Posterior vena cava (tissue), 2 donors: ENCODE data around the gene TBC1D13. TPM values are rescaled to one million over a fixed set of nuclear protein-coding genes. Genes with fewer than 3 reads are reported as not detected.
A peak's percentile ranks its signal among the peaks of the same experiment; 100 is the strongest.
"Not testable (repeated sequence)": the region's sequence is repeated elsewhere in the genome, so short reads cannot be mapped to it uniquely, and the experiment has no call there.

Source experiments
- DNase-seq: peaks from one replicate; pipeline ENCODE4 v3.0.0-alpha.2; 2020; ENCODE audit warnings: low spot score
- intact Hi-C, 2 donors: fragments of 100-400 bp; cut with DNase I; formaldehyde crosslinking; loops; one replicate each; pipeline versions ENCODE4 v1.14.1 to v1.14.2; 2022 to 2023
- long read RNA-seq, 2 donors: library from polyadenylated mRNA; unstranded; transcript quantifications; one replicate each; pipeline ENCODE4 v2.0.0, GENCODE V29; 2020 to 2021
- total RNA-seq, 2 donors: library from RNA; stranded (reverse); fragmentation: NEBNext Ultra II Directional; extraction: Animal tissue kit (Norgen Biotek cat#: 25700); gene quantifications; one replicate each; pipeline ENCODE4 v1.2.1, GENCODE V29; 2021
- donor health status: DM: yes; HTN: yes; CAD: no.
- donor health status: DM: yes; HTN: yes; CAD: no.

Gene TBC1D13, protein sequence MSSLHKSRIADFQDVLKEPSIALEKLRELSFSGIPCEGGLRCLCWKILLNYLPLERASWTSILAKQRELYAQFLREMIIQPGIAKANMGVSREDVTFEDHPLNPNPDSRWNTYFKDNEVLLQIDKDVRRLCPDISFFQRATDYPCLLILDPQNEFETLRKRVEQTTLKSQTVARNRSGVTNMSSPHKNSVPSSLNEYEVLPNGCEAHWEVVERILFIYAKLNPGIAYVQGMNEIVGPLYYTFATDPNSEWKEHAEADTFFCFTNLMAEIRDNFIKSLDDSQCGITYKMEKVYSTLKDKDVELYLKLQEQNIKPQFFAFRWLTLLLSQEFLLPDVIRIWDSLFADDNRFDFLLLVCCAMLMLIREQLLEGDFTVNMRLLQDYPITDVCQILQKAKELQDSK
- 10 to 100 TPM; 19.2 to 21.3 TPM for total RNA-seq
- long read RNA-seq, donor 1, partial matches to known transcripts: 8 of 14 reads
- long read RNA-seq, donor 1, other reads (novel, unspliced or antisense): 2 of 14 reads
- long read RNA-seq, donor 2, partial matches to known transcripts: 0 of 16 reads
- long read RNA-seq, donor 2, other reads (novel, unspliced or antisense): 12 of 16 reads

DNA sequence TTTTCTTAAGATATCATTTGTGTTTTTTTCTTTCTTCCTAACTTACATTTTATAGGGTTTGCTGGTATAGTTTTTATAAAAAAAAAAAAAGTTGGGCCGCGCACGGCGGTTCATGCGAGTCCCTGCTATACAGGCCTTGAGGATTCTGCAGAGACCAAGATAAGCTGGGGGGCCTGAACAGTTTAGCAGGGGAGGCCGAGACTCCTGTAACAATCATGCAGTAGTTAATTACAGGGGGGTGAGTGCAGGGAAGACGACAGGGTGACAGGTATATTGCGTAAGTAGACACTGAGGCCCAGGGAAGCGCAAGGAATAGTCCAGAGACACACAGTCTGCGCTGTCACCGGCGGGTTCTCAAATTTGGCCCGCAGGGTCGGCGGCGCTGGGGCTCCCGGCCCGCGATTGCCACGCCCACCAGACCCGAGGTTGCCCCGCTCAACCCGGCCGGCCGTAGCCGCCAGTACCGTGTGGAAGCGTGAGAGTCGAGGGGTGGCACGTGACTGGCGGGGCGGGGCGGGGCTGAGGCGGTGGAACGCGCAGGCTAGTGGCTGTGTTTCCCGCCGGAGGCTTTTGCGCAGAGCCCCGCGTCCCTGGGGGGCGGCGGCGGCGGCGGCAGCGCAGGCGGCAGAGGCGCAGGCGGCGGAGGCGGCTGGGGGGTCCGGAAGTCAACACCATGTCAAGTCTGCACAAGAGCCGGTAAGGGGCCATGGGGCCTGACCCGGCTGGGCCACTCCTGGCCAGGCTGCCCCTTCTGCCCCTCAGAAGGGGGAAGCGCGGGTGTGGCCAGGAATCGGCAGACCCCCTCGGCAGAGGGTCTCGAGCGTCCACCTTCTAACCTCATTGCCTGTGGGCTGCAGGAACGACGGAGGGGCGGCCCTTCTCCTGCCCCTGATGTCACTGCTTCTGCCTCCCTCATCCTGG is at the start of gene TBC1D13:
Gene TBC1D13 (plus strand): TSS at position 573 of the 921 bp plus-strand sequence. CDS start 101 bp downstream, at position 674.
- peak; percentile 95 for DNase-seq
- intact Hi-C loops: no loop called here

DNA sequence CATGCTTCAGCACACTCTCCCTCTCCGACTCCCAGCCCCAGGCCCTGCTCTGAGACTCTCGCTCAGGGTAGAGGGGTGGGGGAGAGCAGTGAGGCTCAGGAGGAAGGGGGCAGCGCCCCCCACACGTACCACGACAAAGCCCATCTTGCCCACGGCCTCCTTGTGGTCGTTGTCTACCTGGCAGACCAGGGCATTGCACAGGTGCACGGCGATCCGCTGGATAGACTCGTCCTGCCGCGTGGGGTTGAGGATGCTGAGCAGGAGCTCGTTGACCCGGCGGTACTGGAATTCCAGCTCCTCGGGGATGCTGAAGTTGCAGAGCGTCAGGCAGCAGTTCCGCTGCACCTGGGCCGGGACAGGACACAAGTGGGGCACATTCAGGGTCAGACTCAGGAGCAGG is 44.7 kb upstream of the TBC1D13 start:
- DNase-seq: no peak

DNA sequence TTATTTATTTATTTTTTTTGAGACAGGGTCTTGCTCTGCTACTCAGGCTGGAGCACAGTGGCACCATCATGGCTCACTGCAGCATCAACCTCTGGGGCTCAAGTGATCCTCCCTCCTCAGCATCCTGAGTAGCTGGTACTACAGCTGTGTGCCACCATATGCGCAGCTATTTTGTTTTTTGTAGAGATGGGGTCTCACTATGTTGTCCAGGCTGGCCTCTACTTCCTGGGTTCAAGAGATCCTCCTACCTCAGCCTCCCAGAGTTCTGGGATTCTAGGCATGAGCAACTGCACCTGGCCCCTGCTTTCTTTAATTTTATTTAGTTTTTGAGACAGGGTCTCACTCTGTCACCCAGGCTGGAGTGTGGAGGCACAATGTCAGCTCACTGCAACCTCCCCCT is 43.6 kb upstream of the TBC1D13 start:
- intact Hi-C loops: no loop called here
- no peak for DNase-seq

More for the DNA sequence above, 44.7 kb upstream of the TBC1D13 start:
- intact Hi-C loops: no loop called here

DNA sequence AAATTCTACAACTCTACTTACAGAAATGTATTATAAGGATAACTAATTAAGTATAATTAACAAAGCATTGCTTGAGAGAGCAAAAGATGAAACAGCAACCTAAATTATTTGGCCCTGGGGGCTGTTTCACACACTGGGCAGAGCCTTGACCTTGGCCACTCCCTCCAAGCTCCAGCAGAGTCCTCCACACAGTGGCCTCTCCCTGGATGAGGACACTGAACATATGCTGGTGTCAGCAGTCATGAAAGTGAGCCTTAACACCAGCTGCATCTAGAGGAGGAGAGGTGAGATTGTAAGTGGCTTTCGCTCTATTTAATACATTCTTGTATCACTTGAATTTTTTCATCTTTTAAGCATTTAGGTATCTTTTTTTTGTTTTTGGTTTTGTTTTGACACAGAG is 39.8 kb upstream of the TBC1D13 start:
- intact Hi-C loops: no loop called here
- DNase-seq: no peak

DNA sequence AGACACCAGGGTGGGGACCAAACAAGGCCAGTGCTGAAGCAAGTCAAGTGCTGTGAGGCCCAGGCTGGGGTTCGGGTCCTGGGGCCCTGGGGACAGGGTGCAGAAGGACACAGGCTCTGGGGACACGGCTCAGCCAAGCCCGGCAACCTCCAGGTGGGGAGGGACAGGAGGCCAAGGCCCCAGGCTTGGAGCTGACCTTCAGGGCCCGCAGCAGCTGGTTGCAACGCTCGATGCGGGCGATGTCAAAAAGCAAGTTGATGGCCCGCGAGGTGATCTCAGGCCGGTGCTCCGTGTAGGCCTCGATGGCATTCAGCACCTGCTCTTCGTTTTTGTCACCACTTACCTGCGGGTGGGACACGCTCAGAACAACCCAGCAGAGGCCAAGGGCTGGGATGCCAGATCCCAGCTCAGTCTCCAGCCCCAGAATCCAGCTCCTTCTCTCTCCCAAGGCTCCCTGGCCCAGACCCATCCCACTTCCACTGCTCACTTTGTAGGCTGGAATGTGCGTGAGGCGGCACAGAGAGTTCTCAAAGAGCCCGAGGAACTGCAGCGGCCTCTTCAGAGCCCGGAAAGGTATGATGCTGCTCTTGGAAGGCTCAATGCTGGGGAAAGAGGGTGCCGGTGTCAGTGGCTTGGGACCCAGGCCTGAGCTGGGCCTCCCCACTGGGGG is 36.0 kb upstream of the TBC1D13 start:
- intact Hi-C loops: no loop called here

DNA sequence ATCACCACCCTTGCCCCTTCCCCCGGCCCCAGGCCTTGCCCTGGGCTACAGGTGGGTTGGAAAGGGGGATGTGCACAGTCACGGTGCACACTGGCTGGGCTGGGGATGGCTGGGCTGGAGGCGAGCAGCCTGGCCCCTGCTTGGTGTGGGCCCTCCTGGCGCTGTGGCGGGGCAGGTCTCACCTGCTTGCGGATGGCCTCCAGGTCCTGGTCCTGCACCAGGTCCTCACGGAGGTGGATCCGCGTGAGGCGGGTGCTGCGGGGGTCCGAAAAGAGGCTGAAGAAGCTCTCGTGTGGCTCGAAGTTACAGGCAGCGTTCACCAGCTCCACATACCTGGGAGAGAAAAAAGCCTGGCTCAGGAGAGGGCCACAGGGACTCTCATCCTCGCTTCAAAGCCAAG is 33.4 kb upstream of the TBC1D13 start:
- intact Hi-C loops: no loop called here
- DNase-seq: no peak

More for the DNA sequence above, 36.0 kb upstream of the TBC1D13 start:
- no peak for DNase-seq

DNA sequence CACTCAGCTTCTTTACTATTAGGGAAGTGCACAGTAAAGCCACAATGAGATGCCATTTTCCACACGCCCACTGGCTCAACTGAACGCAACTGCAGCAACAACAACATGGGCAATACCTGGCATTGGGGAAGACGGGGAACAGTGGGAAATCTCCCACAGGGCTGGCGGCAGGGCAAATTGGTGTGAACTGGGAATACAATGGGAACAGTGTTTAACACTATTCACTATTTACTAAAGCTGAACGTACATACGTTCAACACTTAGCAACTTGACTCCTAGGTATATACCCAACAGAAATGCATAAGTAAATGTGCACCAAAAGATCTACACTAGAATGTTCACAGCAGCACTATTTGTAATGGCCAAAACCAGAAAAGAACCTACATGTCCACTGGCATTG is 29.5 kb upstream of the TBC1D13 start:
- no peak for DNase-seq
- intact Hi-C loops: no loop called here

DNA sequence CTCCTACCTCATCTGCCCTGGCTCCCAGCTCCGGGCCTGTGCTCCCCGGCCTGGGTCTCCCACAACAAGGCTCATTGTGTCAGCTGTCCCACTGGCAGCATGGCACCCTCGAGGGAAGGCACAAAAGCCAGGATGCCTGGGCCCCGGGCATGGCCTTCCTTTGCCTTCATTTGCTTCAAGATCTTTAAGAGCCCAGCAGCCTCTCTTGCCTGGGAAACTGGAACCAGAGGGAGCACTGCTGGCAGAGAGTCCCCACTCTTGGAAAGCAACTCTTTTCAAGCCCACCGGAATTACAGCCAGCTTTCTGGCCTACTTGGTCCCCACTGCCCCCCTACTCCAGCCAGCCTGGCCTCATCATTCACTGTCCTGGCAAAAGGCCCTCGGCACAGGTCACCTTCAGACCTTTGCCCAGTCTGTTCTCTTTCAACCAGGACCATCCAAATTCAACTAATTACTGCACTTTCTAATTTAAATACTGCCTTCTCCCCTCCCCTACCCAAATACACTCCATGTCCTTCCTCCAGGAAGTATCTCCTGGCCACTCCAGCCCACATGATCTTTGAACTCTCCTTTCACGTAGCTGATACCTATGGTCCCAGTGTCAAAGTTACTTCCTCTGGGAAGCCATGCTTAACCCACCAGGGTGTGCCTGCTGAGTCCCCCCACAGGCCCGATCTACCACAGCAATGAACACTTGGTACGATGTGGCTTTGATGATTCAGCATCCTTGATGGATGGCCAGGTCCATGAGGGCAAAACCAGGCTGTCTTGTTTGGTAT is 24.2 kb upstream of the TBC1D13 start:
- no peak for DNase-seq
- intact Hi-C loops: no loop called here

DNA sequence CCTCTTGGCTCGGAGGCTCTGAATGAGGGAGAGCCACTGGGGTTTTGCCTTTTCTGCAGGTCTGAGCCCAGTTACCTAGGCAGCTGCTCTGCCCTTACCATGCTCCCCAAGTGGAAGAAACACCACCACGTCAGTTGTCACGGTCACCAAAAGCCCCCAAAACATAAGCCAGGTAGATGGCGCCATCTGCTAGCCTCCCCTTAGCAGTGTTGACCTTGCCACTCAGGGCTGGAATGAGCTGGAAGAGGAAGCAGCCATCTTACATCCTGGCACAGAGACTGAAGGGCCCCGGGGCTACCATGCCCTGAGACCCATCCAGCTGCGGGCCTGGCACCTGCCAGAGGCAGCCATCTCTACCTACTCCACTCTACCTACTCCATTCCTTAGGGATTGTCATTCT is 22.7 kb upstream of the TBC1D13 start:
- no peak for DNase-seq
- intact Hi-C loops: no loop called here

DNA sequence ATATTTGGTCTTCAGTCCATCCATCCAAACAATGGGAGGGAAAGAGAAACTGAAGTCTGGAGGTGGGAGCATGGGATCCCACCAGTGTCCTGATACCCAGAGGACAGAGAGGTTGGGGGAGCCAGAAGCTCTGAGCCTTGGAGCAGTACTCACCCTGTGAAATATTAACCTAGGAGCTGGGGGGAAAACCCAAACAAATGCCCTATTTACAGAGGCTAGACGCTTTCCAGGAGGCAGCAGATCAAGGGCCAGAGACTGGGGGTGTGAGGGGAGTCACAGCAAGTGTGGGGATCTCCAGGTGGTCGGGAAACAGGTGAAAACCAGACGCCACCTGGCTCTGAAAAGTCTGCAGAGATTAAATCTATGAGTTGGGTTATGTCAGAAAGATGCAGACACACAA is 21.6 kb upstream of the TBC1D13 start:
- DNase-seq: no peak
- intact Hi-C loops: no loop called here

DNA sequence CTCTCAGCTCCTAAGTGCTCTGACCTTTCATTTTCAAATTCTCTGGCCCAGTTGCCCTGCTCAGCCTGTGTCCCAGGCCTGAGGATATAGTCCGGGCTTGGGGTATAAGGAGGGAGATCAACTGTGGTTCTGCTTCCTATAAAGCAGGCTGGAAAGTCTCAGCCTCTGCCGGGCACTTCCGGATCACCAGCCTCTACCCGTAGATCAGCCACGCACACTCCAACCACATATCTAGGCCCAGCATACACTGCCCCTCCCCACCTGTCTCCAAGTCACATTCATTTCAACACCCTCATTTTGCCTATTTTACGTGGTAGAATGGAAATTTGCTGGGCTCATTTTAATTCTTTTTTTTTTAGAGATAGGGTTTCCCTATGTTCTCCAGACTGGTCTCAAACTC is 18.4 kb upstream of the TBC1D13 start:
- intact Hi-C loops: no loop called here
- DNase-seq: no peak

DNA sequence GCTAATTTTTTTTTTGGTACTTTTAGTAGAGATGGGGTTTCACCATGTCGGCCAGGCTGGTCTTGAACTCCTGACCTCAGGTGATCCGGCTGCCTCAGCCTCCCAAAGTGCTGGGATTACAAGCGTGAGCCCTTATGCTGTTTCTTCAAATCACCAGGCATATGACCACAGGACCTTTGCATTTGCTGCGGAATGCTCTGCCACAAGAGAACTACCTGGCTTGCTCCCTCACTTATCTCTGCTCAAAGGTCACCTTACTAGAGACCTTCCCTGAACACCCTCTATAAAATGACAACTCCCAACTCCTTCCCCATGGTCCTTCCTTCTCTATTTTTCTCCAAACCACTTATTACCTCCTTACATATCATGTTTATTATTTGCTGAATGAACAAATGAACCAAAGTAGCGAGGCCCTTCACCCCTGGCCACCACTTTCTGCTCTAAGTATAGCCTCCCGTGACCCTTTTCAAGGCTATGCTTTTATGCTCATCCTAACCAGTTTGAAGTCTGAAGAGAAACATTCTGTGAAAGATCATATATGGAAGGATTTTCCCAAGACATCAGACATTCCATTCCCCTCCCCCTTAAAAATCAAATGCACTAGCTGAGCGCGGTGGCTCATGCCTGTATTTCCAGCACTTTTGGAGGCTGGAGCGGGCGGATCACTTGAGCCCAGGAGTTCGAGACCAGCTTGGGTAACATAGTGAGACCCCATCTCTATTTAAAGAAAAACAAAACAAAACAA is 16.6 kb upstream of the TBC1D13 start:
- intact Hi-C loops: no loop called here
- no peak for DNase-seq

DNA sequence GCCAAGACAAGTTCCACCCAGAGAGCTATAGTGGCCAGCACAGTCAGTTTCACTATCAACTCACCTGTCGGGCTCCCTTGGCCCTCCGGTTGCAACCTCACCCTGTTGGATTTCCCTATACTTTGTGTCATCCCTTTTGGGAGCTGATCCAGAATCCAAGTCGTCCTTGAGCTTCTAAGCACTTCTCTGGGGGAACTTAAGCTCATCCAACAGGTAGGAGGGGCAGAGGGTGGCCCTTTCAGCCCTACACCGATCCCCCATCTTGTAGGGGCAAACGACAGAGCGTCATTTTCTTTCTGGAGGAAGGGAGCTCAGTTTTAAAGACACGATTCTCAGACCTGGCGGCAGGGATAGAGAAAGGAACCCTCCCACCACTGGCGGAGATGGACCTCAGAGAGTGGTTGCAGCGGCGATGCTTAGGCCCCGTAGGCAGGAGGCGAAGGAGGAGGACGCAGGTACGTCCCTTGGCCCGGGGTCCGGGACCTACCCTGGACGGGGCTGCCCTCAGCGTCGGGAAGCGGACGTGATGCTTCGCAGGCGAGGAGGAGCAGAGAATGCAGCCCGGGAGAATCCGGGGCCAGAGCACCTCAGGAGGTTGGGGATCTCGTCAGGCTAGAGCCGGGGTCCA is 15.8 kb upstream of the TBC1D13 start:
- intact Hi-C loops: no loop called here
- no peak for DNase-seq

DNA sequence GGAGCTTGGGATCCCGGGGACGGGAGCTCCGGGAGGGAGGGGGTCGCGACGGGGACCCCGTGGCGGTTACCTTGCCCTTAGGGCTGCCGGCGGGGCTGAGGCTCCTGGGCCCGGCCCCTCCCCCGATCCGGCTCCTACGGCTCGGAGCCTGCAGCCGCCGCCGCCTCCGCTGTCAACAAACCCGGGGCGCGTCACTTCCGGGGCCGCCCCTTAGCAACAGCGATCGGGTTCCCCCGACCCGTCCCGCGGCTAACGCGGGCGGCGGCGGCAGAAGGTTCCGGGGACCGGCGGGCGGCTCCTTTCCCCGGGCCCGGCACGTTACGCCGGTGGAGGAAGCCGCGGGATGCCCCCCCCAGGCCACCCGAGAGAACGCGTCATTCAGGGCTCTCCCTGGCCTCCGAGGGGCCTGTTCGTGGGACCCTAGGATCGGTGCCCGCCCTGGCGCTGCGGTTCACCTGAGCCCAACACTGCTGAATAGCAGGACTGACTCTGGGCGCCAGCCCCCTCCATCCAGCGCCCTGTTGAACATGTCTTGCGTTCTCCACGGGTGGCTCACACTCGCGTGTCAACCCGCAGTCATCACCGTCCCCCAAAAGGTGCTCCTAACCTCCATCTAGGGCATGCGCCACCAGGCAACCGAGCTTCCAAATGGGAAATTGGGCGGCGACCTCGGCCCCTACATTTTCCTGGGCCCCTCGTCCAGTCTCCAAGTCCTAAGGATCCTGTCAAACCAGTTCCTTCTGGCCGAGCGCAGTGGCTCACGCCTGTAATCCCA is 15.1 kb upstream of the TBC1D13 start, which contains the start of gene ZER1:
Gene ZER1 (minus strand): TSS at position 183 of the 775 bp plus-strand sequence. CDS start 16,362 bp downstream, outside the sequence.
- peak; percentile 98 for DNase-seq
- intact Hi-C loops: no loop called here

DNA sequence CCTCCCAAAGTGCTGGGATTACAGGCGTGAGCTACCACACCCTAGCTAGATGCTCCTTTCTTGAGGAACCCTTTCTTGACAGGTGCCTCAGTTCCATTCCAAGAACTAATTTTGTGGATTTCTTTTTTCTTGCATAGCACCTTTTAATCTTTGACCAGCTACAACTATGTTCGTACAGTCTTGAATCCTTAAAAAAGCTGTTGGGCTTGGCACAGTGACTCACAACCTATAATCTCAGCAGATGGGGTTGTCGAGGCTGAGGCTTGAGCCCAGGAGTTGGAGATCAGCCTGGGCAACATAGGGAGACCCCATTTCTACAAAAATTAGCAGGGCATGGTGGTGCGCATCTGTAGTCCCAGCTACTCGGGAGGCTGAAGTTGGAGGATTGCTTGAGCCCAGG is 14.0 kb upstream of the TBC1D13 start:
- DNase-seq: no peak
- intact Hi-C loops: no loop called here

DNA sequence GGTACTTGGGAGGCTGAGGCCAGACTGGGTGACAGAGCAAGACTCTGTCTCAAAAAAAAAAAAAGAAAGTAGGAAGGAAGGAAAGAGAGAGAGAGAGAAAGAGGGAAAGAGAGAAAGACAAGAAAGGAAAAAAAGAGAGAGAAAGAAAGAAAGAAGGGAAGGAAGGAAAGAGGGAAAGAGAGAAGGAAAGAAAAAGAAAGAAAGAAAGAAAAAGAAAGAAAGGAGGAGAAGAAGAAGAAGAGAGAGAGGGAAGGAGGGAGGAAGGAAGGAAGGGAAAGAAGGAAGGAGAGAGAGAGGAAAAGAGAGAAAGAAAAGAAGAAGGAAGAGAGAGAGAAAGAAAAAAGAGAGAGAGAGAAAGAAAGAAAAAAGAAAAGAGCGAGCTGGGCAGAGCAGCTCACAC is 12.2 kb upstream of the TBC1D13 start:
- intact Hi-C loops: no loop called here
- no peak for DNase-seq

DNA sequence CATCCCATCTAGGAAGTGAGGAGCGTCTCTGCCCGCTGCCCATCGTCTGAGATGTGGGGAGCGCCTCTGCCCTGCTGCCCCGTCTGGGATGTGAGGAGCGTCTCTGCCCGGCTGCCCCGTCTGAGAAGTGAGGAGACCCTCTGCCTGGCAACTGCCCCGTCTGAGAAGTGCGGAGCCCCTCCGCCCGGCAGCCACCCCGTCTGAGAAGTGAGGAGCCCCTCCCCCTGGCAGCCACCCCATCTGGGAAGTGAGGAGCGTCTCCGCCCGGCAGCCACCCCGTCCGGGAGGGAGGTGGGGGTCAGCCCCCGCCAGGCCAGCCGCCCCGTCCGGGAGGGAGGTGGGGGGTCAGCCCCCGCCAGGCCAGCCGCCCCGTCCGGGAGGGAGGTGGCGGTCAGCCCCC is 7.0 kb upstream of the TBC1D13 start:
- DNase-seq, intact Hi-C loops: not testable (repeated sequence)
